ENCODE data around the gene DENND1B. TPM values are rescaled to one million over a fixed set of nuclear protein-coding genes. Genes with fewer than 3 reads are reported as not detected.

The DENND1B gene
- polyA plus RNA-seq, 1 donor from 2014 or later: 12.4 TPM

GRCh38 chr1:197750366-197750765 is 24.9 kb downstream of the DENND1B start:
- Histone ChIP-seq H3K4me2 (ENCODE audit: low read length) (no peak overlapping the region), H3K27me3 (ENCODE audit: insufficient read depth, low read depth, low read length) (no peaks in the 10 kb centered on the region), H3K79me2 (replicated peaks; ENCODE audit: insufficient read depth, low read length) (no peaks in the 10 kb centered on the region), H3K27ac (ENCODE audit: low read length) (no peak overlapping the region), H2AFZ (ENCODE audit: low read depth, low read length) (no peak overlapping the region), H3K4me3 (ENCODE audit: low read length) (no peak overlapping the region), H3K9ac (ENCODE audit: low read length) (no peak overlapping the region), H3F3A (ENCODE audit: insufficient read depth, low read length, poor library complexity, severe bottlenecking) (no peaks in the 10 kb centered on the region), H3K9me3 (ENCODE audit: low read length) (no peaks in the 10 kb centered on the region), H4K20me1 (ENCODE audit: insufficient read depth) (no peaks in the 10 kb centered on the region), H3K36me3 (ENCODE audit: insufficient read depth, low read length) (no peaks in the 10 kb centered on the region), H3K9me2 (ENCODE audit: insufficient read depth, low read length) (no peaks in the 10 kb centered on the region)
- TF ChIP-seq POLR2AphosphoS5 (IDR thresholded peaks at IDR 0.05) (no peak), CTCF (IDR thresholded peaks at IDR 0.05; ENCODE audit: poor library complexity, severe bottlenecking) (no peak), SMC3 (conservative IDR thresholded peaks at IDR 0.05; ENCODE audit: poor library complexity) (no peak), TAF1 (IDR thresholded peaks at IDR 0.05; ENCODE audit: low read depth) (no peak), RAD21 (conservative IDR thresholded peaks at IDR 0.05) (no peak)

- H3F3A ChIP-seq (ENCODE audit: insufficient read depth, low read length, poor library complexity, severe bottlenecking): no peaks in the 10 kb centered on the region
- H3K4me3 ChIP-seq (ENCODE audit: low read length): no peak overlapping the region
- H3K79me2 ChIP-seq (replicated peaks; ENCODE audit: insufficient read depth, low read length): no peaks in the 10 kb centered on the region
- H3K4me2 ChIP-seq (ENCODE audit: low read length): no peak overlapping the region
- no peak overlapping the region for H3K27ac ChIP-seq (ENCODE audit: low read length)
- no peaks in the 10 kb centered on the region for H3K36me3 ChIP-seq (ENCODE audit: insufficient read depth, low read length)
- no peaks in the 10 kb centered on the region for H3K9me3 ChIP-seq (ENCODE audit: low read length)
- no peaks in the 10 kb centered on the region for H4K20me1 ChIP-seq (ENCODE audit: insufficient read depth)
- no peak overlapping the region for H3K9ac ChIP-seq (ENCODE audit: low read length)
- TF ChIP-seq TAF1 (IDR thresholded peaks at IDR 0.05; ENCODE audit: low read depth): no peak
- no peak for TF ChIP-seq REST (IDR thresholded peaks at IDR 0.05; ENCODE audit: borderline replicate concordance)
- no peak for TF ChIP-seq SMC3 (conservative IDR thresholded peaks at IDR 0.05; ENCODE audit: poor library complexity)
- no peak for TF ChIP-seq RAD21 (conservative IDR thresholded peaks at IDR 0.05)
- no peak for TF ChIP-seq EZH2 (IDR thresholded peaks at IDR 0.05; ENCODE audit: borderline replicate concordance, insufficient read depth, low read length, poor library complexity, severe bottlenecking)
- TF ChIP-seq EP300 (conservative IDR thresholded peaks at IDR 0.05; ENCODE audit: poor library complexity, severe bottlenecking): no peak
- no peak overlapping the region for H2AFZ ChIP-seq (ENCODE audit: low read depth, low read length)
- H3K27me3 ChIP-seq (ENCODE audit: insufficient read depth, low read depth, low read length): no peaks in the 10 kb centered on the region
- H3K9me2 ChIP-seq (ENCODE audit: insufficient read depth, low read length): no peaks in the 10 kb centered on the region
Measured at GRCh38 chr1:197745911-197746310, 29.4 kb downstream of the DENND1B start.

GRCh38 chr1:197744979-197745378 is 30.3 kb downstream of the DENND1B start:
- Histone ChIP-seq H3K9me2 (ENCODE audit: insufficient read depth, low read length) (no peaks in the 10 kb centered on the region), H4K20me1 (ENCODE audit: insufficient read depth) (no peaks in the 10 kb centered on the region), H2AFZ (ENCODE audit: low read depth, low read length) (no peak overlapping the region), H3K9me3 (ENCODE audit: low read length) (no peaks in the 10 kb centered on the region), H3K9ac (ENCODE audit: low read length) (no peak overlapping the region), H3K4me2 (ENCODE audit: low read length) (no peak overlapping the region), H3K4me3 (ENCODE audit: low read length) (no peak overlapping the region), H3K36me3 (ENCODE audit: insufficient read depth, low read length) (no peaks in the 10 kb centered on the region), H3K27me3 (ENCODE audit: insufficient read depth, low read depth, low read length) (no peaks in the 10 kb centered on the region), H3K27ac (ENCODE audit: low read length) (no peak overlapping the region), H3F3A (ENCODE audit: insufficient read depth, low read length, poor library complexity, severe bottlenecking) (no peaks in the 10 kb centered on the region), H3K79me2 (replicated peaks; ENCODE audit: insufficient read depth, low read length) (no peaks in the 10 kb centered on the region)
- TF ChIP-seq CTCF (IDR thresholded peaks at IDR 0.05; ENCODE audit: poor library complexity, severe bottlenecking) (no peak), EP300 (conservative IDR thresholded peaks at IDR 0.05; ENCODE audit: poor library complexity, severe bottlenecking) (no peak), TAF1 (IDR thresholded peaks at IDR 0.05; ENCODE audit: low read depth) (no peak), MXI1 (conservative IDR thresholded peaks at IDR 0.05; ENCODE audit: poor library complexity, severe bottlenecking) (no peak), REST (IDR thresholded peaks at IDR 0.05; ENCODE audit: borderline replicate concordance) (no peak), POLR2AphosphoS5 (IDR thresholded peaks at IDR 0.05) (no peak), RAD21 (conservative IDR thresholded peaks at IDR 0.05) (no peak), SMC3 (conservative IDR thresholded peaks at IDR 0.05; ENCODE audit: poor library complexity) (no peak), EZH2 (IDR thresholded peaks at IDR 0.05; ENCODE audit: borderline replicate concordance, insufficient read depth, low read length, poor library complexity, severe bottlenecking) (no peak)

All from neural cell (in vitro differentiated cells).